Stimulated activated effector memory CD8-positive, alpha-beta T cell treated with anti-CD3 and anti-CD28 coated beads, Interleukin-12 subunit alpha, Interleukin-12 subunit beta, amount 100 ng/mL, for 72 hours (primary cell): ENCODE results near the gene NARS2.

Source experiments
- ATAC-seq: fragments of 150-1000 bp; cut with Tn5 transposase; 2 replicates; pipeline ENCODE4 v1.10.0; 2021
- DNase-seq, 2 donors: peaks; one replicate each; pipeline ENCODE4 v3.0.0; 2021 to 2022; ENCODE audit warnings: low spot score in 2 of 2
- H3K27ac Mint-ChIP-seq: one replicate; pipeline ENCODE4 v1.8.0; 2022; ENCODE audit warnings: mild to moderate bottlenecking, mixed read lengths
- H3K36me3 Mint-ChIP-seq: one replicate; pipeline ENCODE4 v1.8.0; 2022; ENCODE audit warnings: mild to moderate bottlenecking, mixed read lengths
- H3K4me1 Mint-ChIP-seq: one replicate; pipeline ENCODE4 v1.8.0; 2022; ENCODE audit warnings: mixed read lengths
- H3K4me3 Mint-ChIP-seq: one replicate; pipeline ENCODE4 v1.8.0; 2022; ENCODE audit warnings: mild to moderate bottlenecking, mixed read lengths
- H3K9me3 Mint-ChIP-seq: one replicate; pipeline ENCODE4 v1.8.0; 2022; ENCODE audit warnings: mixed read lengths

Gene NARS2

GRCh38 chr11:78390809-78391208 lies 183.9 kb downstream of the NARS2 start:
- ATAC-seq (no peak), DNase-seq (no peak)
- H3K36me3 Mint-ChIP-seq, result no peaks in the 10 kb centered on the region
- no peaks in the 10 kb centered on the region for H3K4me1 Mint-ChIP-seq
- no peaks in the 10 kb centered on the region for H3K9me3 Mint-ChIP-seq
- H3K27ac Mint-ChIP-seq, result no peak overlapping the region
- H3K4me3 Mint-ChIP-seq, result no peak overlapping the region

- Mint-ChIP-seq H3K27ac (no peak overlapping the region), H3K4me1 (no peaks in the 10 kb centered on the region), H3K4me3 (no peak overlapping the region), H3K9me3 (peaks cover 3% of the 10 kb centered on the region), H3K36me3 (no peaks in the 10 kb centered on the region)
- ATAC-seq, result no peak
- no peak for DNase-seq
Measured at GRCh38 chr11:78386215-78386941, 188.3 kb downstream of the NARS2 start.
